Stimulated activated CD8-positive, alpha-beta memory T cell treated with anti-CD3 and anti-CD28 coated beads, Interleukin-4, amount 100 ng/mL, for 4 hours (primary cell): ENCODE measurements around the gene MIB1.

Source experiments
- DNase-seq, 2 donors: peaks; one replicate each; pipeline ENCODE4 v3.0.0-alpha.2; 2020; ENCODE audit warnings: low read depth in 2 of 2, low spot score in 1 of 2

The MIB1 gene

GRCh38 chr18:21815101-21815500 is 74.5 kb downstream of the MIB1 start:
- DNase-seq: no peak

- DNase-seq: no peak
Observed at GRCh38 chr18:21820033-21820810, 79.6 kb downstream of the MIB1 start.

- no peak for DNase-seq
Observed at GRCh38 chr18:21820811-21821143, 80.2 kb downstream of the MIB1 start.

GRCh38 chr18:21823848-21824247 is 83.3 kb downstream of the MIB1 start:
- no peak for DNase-seq

- no peak for DNase-seq
Observed at GRCh38 chr18:21826196-21826595, 85.6 kb downstream of the MIB1 start.

GRCh38 chr18:21826641-21827302 is 86.2 kb downstream of the MIB1 start:
- no peak for DNase-seq

GRCh38 chr18:21830532-21830931 is 89.9 kb downstream of the MIB1 start:
- DNase-seq: no peak

- DNase-seq: no peak
Observed at GRCh38 chr18:21831413-21831831, 90.8 kb downstream of the MIB1 start.

GRCh38 chr18:21833604-21834298 is 93.2 kb downstream of the MIB1 start:
- no peak for DNase-seq

- DNase-seq: no peak
Observed at GRCh38 chr18:21834299-21834660, 93.7 kb downstream of the MIB1 start.

- DNase-seq: no peak
Observed at GRCh38 chr18:21841570-21841969, 101.0 kb downstream of the MIB1 start.

GRCh38 chr18:21843341-21843740 is 102.7 kb downstream of the MIB1 start:
- DNase-seq: no peak

- DNase-seq: no peak
Observed at GRCh38 chr18:21851327-21851961, 110.9 kb downstream of the MIB1 start.

- no peak for DNase-seq
Observed at GRCh38 chr18:21853016-21853415, 112.4 kb downstream of the MIB1 start.

- DNase-seq: no peak
Observed at GRCh38 chr18:21853775-21854552, 113.4 kb downstream of the MIB1 start.

GRCh38 chr18:21855432-21855831 is 114.8 kb downstream of the MIB1 start:
- no peak for DNase-seq

GRCh38 chr18:21857871-21858270 is 117.3 kb downstream of the MIB1 start:
- no peak for DNase-seq

GRCh38 chr18:21858544-21858943 is 118.0 kb downstream of the MIB1 start:
- DNase-seq: no peak

- no peak for DNase-seq
Observed at GRCh38 chr18:21864386-21864785, 123.8 kb downstream of the MIB1 start.

- no peak for DNase-seq
Observed at GRCh38 chr18:21865043-21865442, 124.5 kb downstream of the MIB1 start.

- no peak for DNase-seq
Observed at GRCh38 chr18:21868770-21869169, 128.2 kb downstream of the MIB1 start.
